Loucy (cell line): ENCODE measurements around the gene CAPN1.
"Not testable (repeated sequence)": the region's sequence is repeated elsewhere in the genome, so short reads cannot be mapped to it uniquely, and the experiment has no call there.

Experiments used
- H2AFZ ChIP-seq: fragments of 200-600 bp; sonication (generic); 2 replicates; pipeline ENCODE4 v1.6.0; 2016; ENCODE audit warnings: antibody characterized with exemption, mild to moderate bottlenecking, low read length, moderate library complexity
- H3F3A ChIP-seq: fragments of 200-600 bp; 2 replicates; pipeline ENCODE4 v1.6.0; 2016; ENCODE audit warnings: antibody characterized with exemption, low read depth, mild to moderate bottlenecking
- H3K27me3 ChIP-seq: fragments of 200-600 bp; sonication (generic); 2 replicates; pipeline ENCODE4 v1.6.1; 2014; ENCODE audit warnings: low read length, mild to moderate bottlenecking; ENCODE audit not compliant: insufficient read depth, poor library complexity, severe bottlenecking
- H3K36me3 ChIP-seq: fragments of 200-600 bp; sonication (generic); 2 replicates; pipeline ENCODE4 v1.6.1; 2016; ENCODE audit warnings: low read length; ENCODE audit not compliant: insufficient read depth
- H3K4me1 ChIP-seq: fragments of 200-600 bp; sonication (generic); 2 replicates; pipeline ENCODE4 v1.5.1; 2014; ENCODE audit warnings: low read length, mild to moderate bottlenecking; ENCODE audit not compliant: insufficient read depth, poor library complexity, severe bottlenecking
- H3K4me2 ChIP-seq: fragments of 200-600 bp; sonication (generic); 2 replicates; pipeline ENCODE4 v1.6.0; 2014; ENCODE audit warnings: antibody characterized with exemption, low read length, low read depth, mild to moderate bottlenecking; ENCODE audit not compliant: poor library complexity, severe bottlenecking
- H3K4me3 ChIP-seq: fragments of 200-600 bp; sonication (generic); 2 replicates; pipeline ENCODE4 v1.5.1; 2014; ENCODE audit warnings: low read length, mild to moderate bottlenecking, mixed read lengths; ENCODE audit not compliant: poor library complexity, severe bottlenecking
- H3K79me2 ChIP-seq: fragments of 200-600 bp; sonication (generic); 2 replicates; pipeline ENCODE4 v1.6.1; 2014; ENCODE audit warnings: low read length; ENCODE audit not compliant: insufficient read depth
- H3K9ac ChIP-seq: fragments of 200-600 bp; sonication (generic); 2 replicates; pipeline ENCODE4 v1.6.0; 2014; ENCODE audit warnings: mild to moderate bottlenecking, low read depth, low read length, moderate library complexity; ENCODE audit not compliant: poor library complexity, severe bottlenecking
- H3K9me2 ChIP-seq: fragments of 200-600 bp; sonication (generic); replicated peaks from 2 replicates; pipeline ENCODE4 v1.6.1; 2016; ENCODE audit warnings: low read depth, low read length, mixed read lengths
- H3K9me3 ChIP-seq: fragments of 200-600 bp; sonication (generic); 2 replicates; pipeline ENCODE4 v1.6.1; 2014; ENCODE audit warnings: mild to moderate bottlenecking, antibody characterized with exemption, low read length, low read depth; ENCODE audit not compliant: insufficient read depth
- H4K20me1 ChIP-seq: fragments of 200-600 bp; sonication (generic); 2 replicates; pipeline ENCODE4 v1.6.0; 2014; ENCODE audit warnings: antibody characterized with exemption, low read length, mild to moderate bottlenecking; ENCODE audit not compliant: insufficient read depth, poor library complexity, severe bottlenecking
- CTCF ChIP-seq: fragments of 200-600 bp; sonication (generic); conservative IDR thresholded peaks from 2 replicates; pipeline ENCODE4 v1.5.1; 2014; ENCODE audit warnings: mild to moderate bottlenecking, antibody characterized with exemption, low read length
- EZH2phosphoT487 ChIP-seq: fragments of 200-600 bp; IDR thresholded peaks from 2 replicates; pipeline ENCODE4 v1.6.1; 2018; ENCODE audit warnings: antibody characterized with exemption, mild to moderate bottlenecking, moderate library complexity, borderline replicate concordance

Gene CAPN1

GRCh38 chr11:65147352-65148075 lies 34.2 kb upstream of the CAPN1 start:
- Histone ChIP-seq H4K20me1 (no peaks in the 10 kb centered on the region), H2AFZ (no peak overlapping the region), H3K9me2 (no peaks in the 10 kb centered on the region), H3K9ac (no peak overlapping the region), H3K36me3 (no peaks in the 10 kb centered on the region), H3K4me3 (no peak overlapping the region), H3K4me1 (no peaks in the 10 kb centered on the region), H3K27me3 (no peaks in the 10 kb centered on the region), H3K9me3 (no peaks in the 10 kb centered on the region), H3K79me2 (no peaks in the 10 kb centered on the region), H3F3A (no peaks in the 10 kb centered on the region), H3K4me2 (no peak overlapping the region)
- TF ChIP-seq CTCF (no peak), EZH2phosphoT487 (no peak)

GRCh38 chr11:65148657-65149056 lies 33.1 kb upstream of the CAPN1 start:
- Histone ChIP-seq H3K4me2 (no peak overlapping the region), H3K27me3 (no peaks in the 10 kb centered on the region), H4K20me1 (no peaks in the 10 kb centered on the region), H3K36me3 (no peaks in the 10 kb centered on the region), H3K9me2 (no peaks in the 10 kb centered on the region), H3K4me3 (no peak overlapping the region), H2AFZ (no peak overlapping the region), H3K9ac (no peak overlapping the region), H3K79me2 (no peaks in the 10 kb centered on the region), H3K4me1 (no peaks in the 10 kb centered on the region), H3K9me3 (no peaks in the 10 kb centered on the region), H3F3A (no peaks in the 10 kb centered on the region)
- TF ChIP-seq CTCF (no peak), EZH2phosphoT487 (no peak)

- not testable (repeated sequence) for H3K9me3 ChIP-seq, H3F3A ChIP-seq, H3K36me3 ChIP-seq, H3K4me2 ChIP-seq, H2AFZ ChIP-seq, H3K27me3 ChIP-seq, H4K20me1 ChIP-seq, H3K79me2 ChIP-seq, H3K4me3 ChIP-seq, H3K4me1 ChIP-seq, H3K9me2 ChIP-seq, H3K9ac ChIP-seq
Observed at GRCh38 chr11:65150131-65150508, 31.6 kb upstream of the CAPN1 start.
